ENCODE results near the gene A2ML1. TPM values are rescaled to one million over a fixed set of nuclear protein-coding genes. Genes with fewer than 3 reads are reported as not detected.
"Not testable (repeated sequence)": the region's sequence is repeated elsewhere in the genome, so short reads cannot be mapped to it uniquely, and the experiment has no call there.

The A2ML1 gene
- total RNA-seq: not detected
- long read RNA-seq: 0 reads

- no peak for DNase-seq
- intact Hi-C loops (cut with micrococcal nuclease): no loop called here
- no peak for ATAC-seq
These were observed at the start of gene A2ML1 for GRCh38 chr12:8822298-8822697. Gene A2ML1 (plus strand): TSS chr12:8822621. CDS start chr12:8822652, 31 bp downstream.

GRCh38 chr12:8773461-8773860, 49.0 kb upstream of the A2ML1 start:
- intact Hi-C loops (cut with micrococcal nuclease): no loop called here
- DNase-seq (peak; percentile 68), ATAC-seq (peak; percentile 90)

GRCh38 chr12:8779281-8779680, 43.1 kb upstream of the A2ML1 start:
- DNase-seq: no peak
- intact Hi-C loops (cut with micrococcal nuclease): no loop called here
- no peak for ATAC-seq

- no peak for DNase-seq
- intact Hi-C loops (cut with micrococcal nuclease): no loop called here
- no peak for ATAC-seq
These were observed 42.6 kb upstream of the A2ML1 start for GRCh38 chr12:8779862-8780261.

GRCh38 chr12:8780389-8780788, 42.0 kb upstream of the A2ML1 start:
- peak; percentile 60 for ATAC-seq
- intact Hi-C loops (cut with micrococcal nuclease): no loop called here
- no peak for DNase-seq

- no peak for DNase-seq
- intact Hi-C loops (cut with micrococcal nuclease): no loop called here
- peak; percentile 67 for ATAC-seq
These were observed 40.9 kb upstream of the A2ML1 start for GRCh38 chr12:8781381-8782127.

- ATAC-seq (peak; percentile 20), DNase-seq (no peak)
- intact Hi-C loops (cut with micrococcal nuclease): no loop called here
These were observed 38.0 kb upstream of the A2ML1 start for GRCh38 chr12:8784290-8784888.

GRCh38 chr12:8785499-8785898, 36.9 kb upstream of the A2ML1 start:
- ATAC-seq (no peak), DNase-seq (no peak)
- intact Hi-C loops (cut with micrococcal nuclease): no loop called here

GRCh38 chr12:8787206-8787605, 35.2 kb upstream of the A2ML1 start:
- not testable (repeated sequence) for DNase-seq, ATAC-seq

GRCh38 chr12:8788706-8789105, 33.7 kb upstream of the A2ML1 start:
- intact Hi-C loops (cut with micrococcal nuclease); DNase-seq; ATAC-seq: not testable (repeated sequence)

More at GRCh38 chr12:8787206-8787605, 35.2 kb upstream of the A2ML1 start:
- intact Hi-C loops (cut with micrococcal nuclease): not testable (repeated sequence)

- DNase-seq; ATAC-seq; intact Hi-C loops (cut with micrococcal nuclease): not testable (repeated sequence)
These were observed 32.9 kb upstream of the A2ML1 start for GRCh38 chr12:8789341-8790013.

GRCh38 chr12:8793226-8793625, 29.2 kb upstream of the A2ML1 start:
- DNase-seq; intact Hi-C loops (cut with micrococcal nuclease); ATAC-seq: not testable (repeated sequence)

GRCh38 chr12:8794611-8795010, 27.8 kb upstream of the A2ML1 start:
- intact Hi-C loops (cut with micrococcal nuclease); ATAC-seq; DNase-seq: not testable (repeated sequence)

- intact Hi-C loops (cut with micrococcal nuclease): no loop called here
- no peak for ATAC-seq
These were observed 25.4 kb upstream of the A2ML1 start for GRCh38 chr12:8796831-8797626.

GRCh38 chr12:8801213-8801612, 21.2 kb upstream of the A2ML1 start:
- ATAC-seq; intact Hi-C loops (cut with micrococcal nuclease); DNase-seq: not testable (repeated sequence)

More at GRCh38 chr12:8796831-8797626, 25.4 kb upstream of the A2ML1 start:
- DNase-seq: no peak

- ATAC-seq; intact Hi-C loops (cut with micrococcal nuclease); DNase-seq: not testable (repeated sequence)
These were observed 17.6 kb upstream of the A2ML1 start for GRCh38 chr12:8804833-8805232.

GRCh38 chr12:8805487-8805886, 16.9 kb upstream of the A2ML1 start:
- DNase-seq; intact Hi-C loops (cut with micrococcal nuclease); ATAC-seq: not testable (repeated sequence)

- ATAC-seq; intact Hi-C loops (cut with micrococcal nuclease): not testable (repeated sequence)
These were observed 15.3 kb upstream of the A2ML1 start for GRCh38 chr12:8807084-8807483.

GRCh38 chr12:8810112-8810511, 12.3 kb upstream of the A2ML1 start:
- ATAC-seq; intact Hi-C loops (cut with micrococcal nuclease); DNase-seq: not testable (repeated sequence)

More at GRCh38 chr12:8807084-8807483, 15.3 kb upstream of the A2ML1 start:
- DNase-seq: not testable (repeated sequence)

Data from left ventricle myocardium superior (tissue), 1 donor.